Measurements from ENCODE around the gene SENP3. TPM values are rescaled to one million over a fixed set of nuclear protein-coding genes. Genes with fewer than 3 reads are reported as not detected.

Gene SENP3
- total RNA-seq, 1 donor from 2014 or later: 55.8 TPM

GRCh38 chr17:7586673-7587419 lies 25.1 kb downstream of the SENP3 start:
- Mint-ChIP-seq H3K36me3 (ENCODE audit: low read depth) (peaks cover 41% of the 10 kb centered on the region), H3K9me3 (no peaks in the 10 kb centered on the region), H3K27ac (no peak overlapping the region), H3K4me1 (peaks cover 34% of the 10 kb centered on the region), H3K4me3 (no peak overlapping the region), H3K27me3 (no peaks in the 10 kb centered on the region)
- intact Hi-C loops (cut with micrococcal nuclease): loop anchor here (10.0 kb wide), 1 partner anchor 542 kb away; the partner anchor contains the start of gene SLC16A11
- ATAC-seq (ENCODE audit: low read depth) (no peak), DNase-seq (no peak)
- POLR2A ChIA-PET: interaction anchor here (0.7 to 3.9 kb wide), 4 partner anchors 13 to 102 kb away, joined by 4 to 94 read pairs (median 6); partner anchors contain the start of genes TP53 and WRAP53
- CTCF ChIA-PET: interaction anchor here (1.2 to 3.4 kb wide), 3 partner anchors 28 to 72 kb away, joined by 3 to 16 read pairs (median 3); partner anchors contain the start of gene FXR2
- TF ChIP-seq CTCF (IDR thresholded peaks at IDR 0.05): no peak

GRCh38 chr17:7587420-7588151 lies 25.9 kb downstream of the SENP3 start:
- ChIA-PET POLR2A (interaction anchor here (0.7 to 1.2 kb wide), 3 partner anchors 14 to 103 kb away, joined by 4 to 7 read pairs (median 6); no protein-coding TSS in a partner anchor), CTCF (interaction anchor here (1.2 to 3.4 kb wide), 4 partner anchors 27 to 151 kb away, joined by 3 to 16 read pairs (median 9); partner anchors contain the start of genes FXR2 and TMEM102)
- no peaks in the 10 kb centered on the region for H3K27me3 Mint-ChIP-seq
- ATAC-seq (ENCODE audit: low read depth): no peak
- H3K4me1 Mint-ChIP-seq: peaks cover 26% of the 10 kb centered on the region
- H3K27ac Mint-ChIP-seq: no peak overlapping the region
- H3K36me3 Mint-ChIP-seq (ENCODE audit: low read depth): peaks cover 49% of the 10 kb centered on the region
- H3K9me3 Mint-ChIP-seq: no peaks in the 10 kb centered on the region
- intact Hi-C loops (cut with micrococcal nuclease): loop anchor here (10.0 kb wide), 1 partner anchor 543 kb away; the partner anchor contains the start of gene SLC16A11
- no peak for TF ChIP-seq CTCF (IDR thresholded peaks at IDR 0.05)
- H3K4me3 Mint-ChIP-seq: no peak overlapping the region
- no peak for DNase-seq

GRCh38 chr17:7588553-7589203 lies 27.0 kb downstream of the SENP3 start:
- intact Hi-C loops (cut with micrococcal nuclease): loop anchor here (1.0 to 10.0 kb wide), 4 partner anchors 27 to 544 kb away; partner anchors contain the start of genes SENP3 and SLC16A11
- ATAC-seq (ENCODE audit: low read depth): no peak
- peaks cover 55% of the 10 kb centered on the region for H3K36me3 Mint-ChIP-seq (ENCODE audit: low read depth)
- POLR2A ChIA-PET: interaction anchor here (0.6 to 2.4 kb wide), 16 partner anchors 9 to 543 kb away, joined by 3 to 17 read pairs (median 4); partner anchors contain the start of genes CD68, FXR2, POLR2A and SAT2
- DNase-seq: no peak
- no peak overlapping the region for H3K27ac Mint-ChIP-seq
- CTCF ChIA-PET: interaction anchor here (1.1 to 3.3 kb wide), 24 partner anchors 9 to 543 kb away, joined by 3 to 38 read pairs (median 6); partner anchors contain the start of genes CD68, FXR2, NEURL4 and SAT2
- TF ChIP-seq CTCF (IDR thresholded peaks at IDR 0.05): no peak
- H3K4me1 Mint-ChIP-seq: peaks cover 20% of the 10 kb centered on the region
- H3K27me3 Mint-ChIP-seq: no peaks in the 10 kb centered on the region
- H3K4me3 Mint-ChIP-seq: no peak overlapping the region
- no peaks in the 10 kb centered on the region for H3K9me3 Mint-ChIP-seq

- Mint-ChIP-seq H3K9me3 (no peaks in the 10 kb centered on the region), H3K4me3 (no peak overlapping the region), H3K27ac (no peak overlapping the region), H3K27me3 (no peaks in the 10 kb centered on the region), H3K36me3 (ENCODE audit: low read depth) (peaks cover 56% of the 10 kb centered on the region), H3K4me1 (peaks cover 13% of the 10 kb centered on the region)
- CTCF ChIA-PET: interaction anchor here (0.6 to 3.3 kb wide), 30 partner anchors 9 to 543 kb away, joined by 3 to 38 read pairs (median 4); partner anchors contain the start of genes CD68, FXR2, NEURL4 and SAT2
- TF ChIP-seq CTCF (IDR thresholded peaks at IDR 0.05): peak; percentile 44
- peak; percentile 66 for DNase-seq
- intact Hi-C loops (cut with micrococcal nuclease): loop anchor here (1.0 to 10.0 kb wide), 4 partner anchors 28 to 545 kb away; partner anchors contain the start of genes SENP3 and SLC16A11
- ATAC-seq (ENCODE audit: low read depth): peak; percentile 89
- POLR2A ChIA-PET: interaction anchor here (0.6 to 2.4 kb wide), 16 partner anchors 10 to 544 kb away, joined by 3 to 17 read pairs (median 4); partner anchors contain the start of genes CD68, FXR2, POLR2A and SAT2
These were observed 27.6 kb downstream of the SENP3 start for GRCh38 chr17:7589204-7589868.

Data from activated B cell treated with CpG ODN at 0.5 μM for 24 hours (primary cell).